ENCODE results near the gene NXPE1.
"Not testable (repeated sequence)": the region's sequence is repeated elsewhere in the genome, so short reads cannot be mapped to it uniquely, and the experiment has no call there.

The NXPE1 gene

DNA sequence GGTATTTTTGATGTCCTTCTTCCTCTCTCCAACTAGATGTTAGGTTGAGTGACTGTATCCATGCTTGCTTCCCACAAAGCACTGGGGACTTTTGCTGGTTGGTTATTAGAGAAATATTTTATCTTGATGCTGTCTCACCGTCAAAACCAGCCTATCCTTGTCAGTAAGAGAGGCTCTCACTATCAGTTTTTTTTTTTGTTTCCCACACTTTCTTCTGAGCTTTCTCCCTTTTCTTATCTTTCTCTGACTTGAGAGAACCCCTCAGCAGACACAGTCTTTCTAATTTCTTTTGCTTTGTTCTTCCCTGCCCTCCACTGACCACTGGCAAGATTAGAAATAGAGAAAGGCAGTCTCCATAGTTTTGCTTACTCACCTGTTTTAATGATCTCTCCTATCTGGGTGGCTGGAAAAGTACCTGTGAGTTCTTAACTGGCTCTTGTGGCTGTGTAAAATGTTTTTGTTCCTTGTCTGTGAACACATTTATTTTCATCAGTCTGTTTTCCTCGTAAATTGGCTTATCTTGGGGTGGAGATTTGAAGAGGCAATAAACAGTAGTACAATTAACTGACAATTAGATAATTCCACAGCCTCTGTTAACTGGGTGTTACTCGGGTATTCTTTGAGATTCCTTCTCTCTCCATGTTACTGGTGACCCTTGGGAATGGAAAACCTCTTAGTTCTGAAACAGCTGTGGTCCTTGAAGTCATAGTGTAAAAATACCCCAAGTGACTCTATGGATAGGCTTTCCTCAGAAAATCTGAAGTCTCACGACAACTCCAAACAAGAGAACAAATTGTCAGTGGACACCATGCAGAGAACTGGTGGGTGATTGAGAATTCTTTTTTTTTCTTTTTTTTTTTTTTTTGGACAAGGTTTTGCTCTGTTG lies at the start of gene NXPE1:
NXPE1 (minus strand) TSS at position 457 of the 886 bp plus-strand sequence. CDS start 8,680 bp downstream, outside the sequence.
- TF ChIP-seq CTCF (IDR thresholded peaks at IDR 0.05; ENCODE audit: low read depth, low read length, missing control alignments) = no peak
- no peak within 1 kb of the TSS for H3K4me3 ChIP-seq (replicated peaks; ENCODE audit: low read depth, low read length)
- no peak for DNase-seq (ENCODE audit: extremely low read depth, low read depth)

DNA sequence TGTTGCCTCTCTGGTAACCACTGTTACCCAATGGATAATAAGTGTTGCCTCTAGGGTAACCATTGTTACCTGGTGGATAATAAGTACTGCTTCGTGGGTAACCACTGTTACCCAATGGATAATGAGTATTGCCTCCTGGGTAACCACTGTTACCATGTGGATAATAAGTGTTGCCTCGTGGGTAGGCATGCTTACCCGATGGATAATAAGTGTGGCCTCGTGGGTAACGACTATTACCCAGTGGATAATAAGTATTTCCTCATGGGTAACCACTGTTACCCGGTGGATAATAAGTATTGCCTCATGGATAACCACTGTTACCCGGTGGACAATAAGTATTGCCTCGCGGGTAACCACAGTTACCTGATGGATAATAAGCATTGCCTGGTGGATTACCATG lies 49.7 kb upstream of the NXPE1 start:
- no peak for TF ChIP-seq CTCF (IDR thresholded peaks at IDR 0.05; ENCODE audit: low read depth, low read length, missing control alignments)
- H3K4me3 ChIP-seq (replicated peaks; ENCODE audit: low read depth, low read length) = no peak overlapping the region
- no peak for DNase-seq (ENCODE audit: extremely low read depth, low read depth)

GRCh38 chr11:114608605-114609004 lies 48.9 kb upstream of the NXPE1 start:
- DNase-seq (ENCODE audit: extremely low read depth, low read depth); H3K4me3 ChIP-seq (replicated peaks; ENCODE audit: low read depth, low read length): not testable (repeated sequence)

DNA sequence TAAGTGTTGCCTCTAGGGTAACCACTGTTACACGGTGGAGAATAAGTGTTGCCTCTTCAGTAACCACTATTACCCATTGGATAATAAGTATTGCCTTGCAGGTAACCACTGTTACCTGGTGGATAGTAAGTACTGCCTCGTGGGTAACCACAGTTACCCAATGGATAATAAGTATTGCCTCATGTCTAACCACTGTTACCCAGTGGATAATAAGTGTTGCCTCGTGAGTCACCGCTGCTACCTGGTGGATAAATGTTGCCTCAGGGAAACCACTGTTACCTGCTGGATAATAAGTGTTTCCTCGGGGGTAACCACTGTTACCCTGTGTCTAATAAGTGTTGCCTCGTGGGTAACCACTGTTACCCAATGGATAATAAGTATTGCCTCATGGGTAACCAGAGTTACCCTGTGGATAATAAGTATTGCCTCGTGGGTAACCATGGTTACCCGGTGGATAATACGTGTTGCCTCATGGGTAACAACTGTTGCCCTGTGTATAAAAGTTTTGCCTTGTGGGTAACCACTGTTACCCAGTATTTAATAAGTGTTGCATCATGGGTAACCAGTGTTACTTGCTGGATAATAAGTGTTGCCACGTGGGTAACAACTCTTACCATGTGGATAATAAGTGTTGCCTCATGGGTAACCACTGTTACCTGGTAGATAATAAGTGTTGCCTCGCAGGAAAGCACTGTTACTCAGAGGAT lies 48.2 kb upstream of the NXPE1 start:
- no peak for DNase-seq (ENCODE audit: extremely low read depth, low read depth)
- H3K4me3 ChIP-seq (replicated peaks; ENCODE audit: low read depth, low read length) = no peak overlapping the region
- TF ChIP-seq CTCF (IDR thresholded peaks at IDR 0.05; ENCODE audit: low read depth, low read length, missing control alignments) = no peak

DNA sequence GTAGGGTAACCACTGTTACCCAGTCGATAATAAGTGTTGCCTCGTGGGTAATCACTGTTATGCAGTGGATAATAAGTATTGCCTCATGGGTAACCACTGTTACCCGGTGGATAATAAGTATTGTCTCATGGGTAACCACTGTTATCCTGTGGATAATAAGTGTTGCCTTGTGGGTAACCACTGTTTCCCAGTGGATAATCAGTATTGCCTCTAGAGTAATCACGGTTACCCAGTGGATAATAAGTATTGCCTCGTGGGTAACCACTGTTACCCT lies 47.1 kb upstream of the NXPE1 start:
- H3K4me3 ChIP-seq (replicated peaks; ENCODE audit: low read depth, low read length); DNase-seq (ENCODE audit: extremely low read depth, low read depth): not testable (repeated sequence)

DNA sequence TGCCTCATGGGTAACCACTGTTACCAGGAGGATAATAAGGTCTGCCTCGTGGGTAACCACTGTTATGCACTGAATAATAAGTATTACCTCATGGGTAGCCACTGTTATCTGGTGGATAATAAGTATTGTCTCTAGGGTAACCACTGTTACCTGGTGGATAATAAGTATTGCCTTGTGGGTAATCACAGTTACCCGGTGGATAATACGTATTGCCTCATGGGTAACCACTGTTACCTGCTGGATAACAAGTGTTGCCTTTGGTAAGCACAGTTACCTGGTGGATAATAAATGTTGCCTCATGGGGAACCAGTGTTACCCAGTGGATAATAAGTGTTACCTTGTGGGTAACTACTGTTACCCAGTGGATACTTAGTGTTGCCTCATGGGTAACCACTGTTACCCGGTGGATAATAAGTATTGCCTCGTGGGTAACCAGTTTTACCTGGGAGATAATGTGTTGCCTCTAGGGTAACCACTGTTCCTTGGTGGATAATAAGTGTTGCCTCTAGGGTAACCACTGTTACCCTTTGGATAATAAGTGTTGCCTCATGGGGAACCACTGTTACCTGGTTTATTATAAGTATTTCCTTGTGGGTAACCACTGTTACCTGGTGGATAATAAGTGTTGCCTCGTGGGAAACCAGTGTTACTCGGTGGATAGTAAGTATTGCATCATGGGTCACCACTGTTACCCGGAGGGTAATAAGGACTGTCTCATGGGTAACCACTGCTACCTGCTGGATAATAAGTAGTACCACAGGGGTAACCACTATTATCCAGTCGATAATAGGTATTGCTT lies 46.5 kb upstream of the NXPE1 start:
- DNase-seq (ENCODE audit: extremely low read depth, low read depth) = no peak
- H3K4me3 ChIP-seq (replicated peaks; ENCODE audit: low read depth, low read length) = no peak overlapping the region
- no peak for TF ChIP-seq CTCF (IDR thresholded peaks at IDR 0.05; ENCODE audit: low read depth, low read length, missing control alignments)

GRCh38 chr11:114605370-114605769 lies 45.7 kb upstream of the NXPE1 start:
- H3K4me3 ChIP-seq (replicated peaks; ENCODE audit: low read depth, low read length) = no peak overlapping the region
- TF ChIP-seq CTCF (IDR thresholded peaks at IDR 0.05; ENCODE audit: low read depth, low read length, missing control alignments) = no peak
- DNase-seq (ENCODE audit: extremely low read depth, low read depth) = no peak
